ENCODE data around the gene BABAM1.

GRCh38 chr19:17325881-17326594 is 58.8 kb downstream of the BABAM1 start:
- no peak for TF ChIP-seq CTCF (IDR thresholded peaks at IDR 0.05)
- no peak for TF ChIP-seq POLR2A (IDR thresholded peaks at IDR 0.05)
- no peak for TF ChIP-seq POLR2AphosphoS5 (IDR thresholded peaks at IDR 0.05; ENCODE audit: insufficient read depth in 1 of 2, low read depth in 1 of 2)

Data from vagina (tissue), 2 donors.